Osteocyte (in vitro differentiated cells): ENCODE data around the gene TPD52L3. TPM values are rescaled to one million over a fixed set of nuclear protein-coding genes. Genes with fewer than 3 reads are reported as not detected.

Source experiments
- DNase-seq: peaks from one replicate; pipeline ENCODE4 v3.0.0; 2021; ENCODE audit warnings: mixed read lengths; ENCODE audit not compliant: unreplicated experiment; ENCODE audit errors: extremely low spot score
- H3K27ac Mint-ChIP-seq: one replicate; pipeline ENCODE4 v1.8.0; 2021; ENCODE audit warnings: mild to moderate bottlenecking, mixed read lengths; ENCODE audit not compliant: unreplicated experiment
- H3K27me3 Mint-ChIP-seq: one replicate; pipeline ENCODE4 v1.8.0; 2021; ENCODE audit warnings: mixed read lengths; ENCODE audit not compliant: unreplicated experiment
- H3K36me3 Mint-ChIP-seq: one replicate; pipeline ENCODE4 v1.8.0; 2021; ENCODE audit warnings: mixed read lengths; ENCODE audit not compliant: unreplicated experiment
- H3K4me1 Mint-ChIP-seq: one replicate; pipeline ENCODE4 v1.8.0; 2021; ENCODE audit warnings: mixed read lengths; ENCODE audit not compliant: unreplicated experiment
- H3K4me3 Mint-ChIP-seq: one replicate; pipeline ENCODE4 v1.8.0; 2021; ENCODE audit warnings: mild to moderate bottlenecking, moderate library complexity, mixed read lengths; ENCODE audit not compliant: unreplicated experiment
- H3K9me3 Mint-ChIP-seq: one replicate; pipeline ENCODE4 v1.8.0; 2021; ENCODE audit warnings: mixed read lengths; ENCODE audit not compliant: unreplicated experiment
- total RNA-seq: library from RNA; stranded (reverse); gene quantifications from 2 replicates; pipeline ENCODE4 v1.2.1, GENCODE V29; 2021
- TF ChIP-seq, protein P1 (sequence below): fragments of 200-600 bp; sonication (generic); IDR thresholded peaks from 2 replicates; pipeline ENCODE4 v1.5.0; 2021; ENCODE audit warnings: antibody characterized with exemption, mild to moderate bottlenecking, moderate library complexity

The TPD52L3 gene
- total RNA-seq, 1 donor from 2014 or later = not detected

DNA sequence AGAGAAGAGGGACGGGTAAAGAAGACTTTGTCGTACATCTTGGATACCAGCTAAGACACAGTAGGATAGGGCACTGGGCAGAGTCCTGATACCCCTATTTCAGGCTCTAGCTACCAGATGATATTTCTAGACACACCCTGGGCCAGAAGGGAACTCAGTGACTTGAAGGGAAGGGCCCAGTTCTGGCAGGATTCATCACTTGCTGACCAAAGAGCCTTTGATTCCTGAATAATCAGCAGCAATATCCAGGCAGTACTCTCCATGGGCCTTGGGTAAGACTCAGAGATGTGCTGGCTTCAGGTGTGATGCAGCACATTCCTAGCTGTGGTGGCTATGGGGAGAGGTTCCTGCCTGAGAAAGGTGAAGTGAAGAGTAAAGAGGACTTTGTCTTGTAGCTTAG is 40.7 kb downstream of the TPD52L3 start:
- no peaks in the 10 kb centered on the region for H3K36me3 Mint-ChIP-seq
- no peaks in the 10 kb centered on the region for H3K4me1 Mint-ChIP-seq
- H3K27ac Mint-ChIP-seq = no peak overlapping the region
- no peak for DNase-seq
- TF ChIP-seq, protein P1, sequence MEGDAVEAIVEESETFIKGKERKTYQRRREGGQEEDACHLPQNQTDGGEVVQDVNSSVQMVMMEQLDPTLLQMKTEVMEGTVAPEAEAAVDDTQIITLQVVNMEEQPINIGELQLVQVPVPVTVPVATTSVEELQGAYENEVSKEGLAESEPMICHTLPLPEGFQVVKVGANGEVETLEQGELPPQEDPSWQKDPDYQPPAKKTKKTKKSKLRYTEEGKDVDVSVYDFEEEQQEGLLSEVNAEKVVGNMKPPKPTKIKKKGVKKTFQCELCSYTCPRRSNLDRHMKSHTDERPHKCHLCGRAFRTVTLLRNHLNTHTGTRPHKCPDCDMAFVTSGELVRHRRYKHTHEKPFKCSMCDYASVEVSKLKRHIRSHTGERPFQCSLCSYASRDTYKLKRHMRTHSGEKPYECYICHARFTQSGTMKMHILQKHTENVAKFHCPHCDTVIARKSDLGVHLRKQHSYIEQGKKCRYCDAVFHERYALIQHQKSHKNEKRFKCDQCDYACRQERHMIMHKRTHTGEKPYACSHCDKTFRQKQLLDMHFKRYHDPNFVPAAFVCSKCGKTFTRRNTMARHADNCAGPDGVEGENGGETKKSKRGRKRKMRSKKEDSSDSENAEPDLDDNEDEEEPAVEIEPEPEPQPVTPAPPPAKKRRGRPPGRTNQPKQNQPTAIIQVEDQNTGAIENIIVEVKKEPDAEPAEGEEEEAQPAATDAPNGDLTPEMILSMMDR = no peak
- H3K27me3 Mint-ChIP-seq = peaks cover 29% of the 10 kb centered on the region
- H3K4me3 Mint-ChIP-seq = no peak overlapping the region
- H3K9me3 Mint-ChIP-seq = peaks cover 3% of the 10 kb centered on the region

Other genes with a start within 250 kb of the TPD52L3 start
- gene IL33, start 112.6 kb upstream of the TPD52L3 start, total RNA-seq = not detected in 2 replicates
- 66.7 and 69.6 TPM in 2 replicates for gene UHRF2, start 84.8 kb downstream of the TPD52L3 start, total RNA-seq